IMR-90 (cell line): ENCODE results near the gene ERP44. TPM values are rescaled to one million over a fixed set of nuclear protein-coding genes. Genes with fewer than 3 reads are reported as not detected.

Experiments
- ATAC-seq: fragments of 200-7000 bp; cut with Tn5 transposase; 2 replicates; pipeline ENCODE4 v1.9.1; 2020; ENCODE audit warnings: low read depth, mild to moderate bottlenecking, moderate library complexity
- BruUV-seq: library from RNA; stranded (reverse); fragments of 400-500 nt; replicated peaks from 2 replicates; lab custom pipeline; 2021; lab: Mats Ljungman, UMichigan
- CTCF ChIA-PET: fragments of 300-600 bp; formaldehyde crosslinking; extraction: SDS; loops from one replicate; lab custom pipeline; 2021; ENCODE audit warnings: antibody characterized with exemption; lab: Yijun Ruan, JAX
- POLR2A ChIA-PET: fragments of 300-600 bp; sonication (Branson Sonifier 250); formaldehyde crosslinking; loops from one replicate; lab custom pipeline; 2022; ENCODE audit warnings: antibody characterized with exemption; ENCODE audit not compliant: unreplicated experiment; lab: Charles Lee
- DNase-seq: peaks from one replicate; pipeline ENCODE4 v3.0.0; 2013
- H2AFZ ChIP-seq: replicated peaks from 2 replicates; pipeline ENCODE3; 2013; ENCODE audit warnings: low read length, mild to moderate bottlenecking; ENCODE audit not compliant: poor library complexity
- H2AK5ac ChIP-seq: 2 replicates; pipeline ENCODE4 v1.6.1; 2013; ENCODE audit warnings: low read depth, low read length, inconsistent platforms
- H2AK9ac ChIP-seq: replicated peaks from 2 replicates; pipeline ENCODE3; 2013; ENCODE audit warnings: mild to moderate bottlenecking, low read depth, low read length, moderate library complexity; ENCODE audit not compliant: poor library complexity
- H2BK120ac ChIP-seq: 2 replicates; pipeline ENCODE4 v1.6.1; 2013; ENCODE audit warnings: low read depth, low read length, inconsistent platforms
- H2BK15ac ChIP-seq: 3 replicates; pipeline ENCODE4 v1.6.1; 2013; ENCODE audit warnings: low read depth, low read length, inconsistent platforms
- H2BK20ac ChIP-seq: 2 replicates; pipeline ENCODE4 v1.6.1; 2013; ENCODE audit warnings: low read depth, mild to moderate bottlenecking, inconsistent platforms, low read length, moderate library complexity
- H2BK5ac ChIP-seq: 2 replicates; pipeline ENCODE4 v1.6.1; 2013; ENCODE audit warnings: mild to moderate bottlenecking, low read depth, low read length, inconsistent platforms; ENCODE audit not compliant: poor library complexity, severe bottlenecking
- H3K14ac ChIP-seq: replicated peaks from 2 replicates; pipeline ENCODE4 v1.6.1; 2013; ENCODE audit warnings: low read depth, low read length, inconsistent platforms
- H3K18ac ChIP-seq: 2 replicates; pipeline ENCODE4 v1.6.1; 2013; ENCODE audit warnings: low read depth, low read length, control low read depth
- H3K23ac ChIP-seq: 2 replicates; pipeline ENCODE4 v1.6.1; 2013; ENCODE audit warnings: low read depth, low read length, inconsistent platforms
- H3K27ac ChIP-seq: 2 replicates; pipeline ENCODE4 v1.5.1; 2013; ENCODE audit warnings: mild to moderate bottlenecking, control low read depth, low read length; ENCODE audit not compliant: insufficient read depth
- H3K27me3 ChIP-seq: 2 replicates; pipeline ENCODE4 v1.6.1; 2013; ENCODE audit warnings: low read length; ENCODE audit not compliant: control insufficient read depth, insufficient read depth
- H3K36me3 ChIP-seq: 2 replicates; pipeline ENCODE4 v1.6.1; 2013; ENCODE audit warnings: low read length, mixed read lengths; ENCODE audit not compliant: control insufficient read depth, insufficient read depth
- H3K4ac ChIP-seq: 2 replicates; pipeline ENCODE4 v1.6.1; 2013; ENCODE audit warnings: low read depth, low read length, inconsistent platforms
- H3K4me1 ChIP-seq: 2 replicates; pipeline ENCODE4 v1.6.1; 2013; ENCODE audit warnings: low read length, mixed read lengths; ENCODE audit not compliant: control insufficient read depth, insufficient read depth
- H3K4me2 ChIP-seq: 2 replicates; pipeline ENCODE4 v1.6.1; 2013; ENCODE audit warnings: low read depth, mild to moderate bottlenecking, control low read depth, low read length, moderate library complexity
- H3K4me3 ChIP-seq: 2 replicates; pipeline ENCODE4 v1.5.1; 2013; ENCODE audit warnings: low read depth, mild to moderate bottlenecking, control low read depth, low read length, moderate library complexity; ENCODE audit not compliant: insufficient read depth
- H3K56ac ChIP-seq: 2 replicates; pipeline ENCODE4 v1.6.1; 2013; ENCODE audit warnings: low read length, inconsistent platforms; ENCODE audit not compliant: insufficient read depth; ENCODE audit errors: extremely low read depth
- H3K79me1 ChIP-seq, 2 experiments: 2 replicates each; pipeline ENCODE4 v1.6.1; 2013; ENCODE audit warnings: low read length in 2 of 2, inconsistent platforms in 1 of 2, low read depth in 1 of 2
- H3K9ac ChIP-seq: 2 replicates; pipeline ENCODE4 v1.6.1; 2013; ENCODE audit warnings: low read depth, low read length, control low read depth
- H3K9me1 ChIP-seq: 2 replicates; pipeline ENCODE4 v1.6.1; 2013; ENCODE audit warnings: low read length, inconsistent platforms; ENCODE audit not compliant: insufficient read depth
- H3K9me3 ChIP-seq: 2 replicates; pipeline ENCODE4 v1.6.1; 2013; ENCODE audit warnings: low read length; ENCODE audit not compliant: control insufficient read depth, insufficient read depth
- H4K20me1 ChIP-seq: 2 replicates; pipeline ENCODE4 v1.6.1; 2013; ENCODE audit warnings: low read length, inconsistent platforms; ENCODE audit not compliant: insufficient read depth
- H4K5ac ChIP-seq: 2 replicates; pipeline ENCODE4 v1.6.1; 2013; ENCODE audit warnings: mild to moderate bottlenecking, low read depth, low read length, control low read depth
- H4K8ac ChIP-seq, 2 experiments: 2 replicates each; pipeline ENCODE4 v1.6.1; 2013; ENCODE audit warnings: low read depth in 2 of 2, low read length in 2 of 2, control low read depth in 1 of 2, inconsistent platforms in 1 of 2
- H4K91ac ChIP-seq: 2 replicates; pipeline ENCODE4 v1.6.1; 2013; ENCODE audit warnings: low read depth, low read length, inconsistent platforms; ENCODE audit not compliant: insufficient read depth
- BHLHE40 ChIP-seq: fragments of 150-350 bp; IDR thresholded peaks from 2 replicates; pipeline ENCODE4 v1.6.1; 2016; ENCODE audit warnings: mild to moderate bottlenecking, low read depth, low read length
- CTCF ChIP-seq: conservative IDR thresholded peaks from 2 replicates; pipeline ENCODE4 v1.5.1; 2012; ENCODE audit warnings: mild to moderate bottlenecking, low read depth, low read length, improper control_type of control experiment
- ELK1 ChIP-seq: fragments of 150-350 bp; IDR thresholded peaks from 2 replicates; pipeline ENCODE4 v1.6.1; 2016; ENCODE audit warnings: low read depth, mild to moderate bottlenecking, low read length, moderate library complexity, borderline replicate concordance
- FOS ChIP-seq: fragments of 150-350 bp; IDR thresholded peaks from 2 replicates; pipeline ENCODE4 v1.6.1; 2016; ENCODE audit warnings: low read depth, low read length
- MAFK ChIP-seq: IDR thresholded peaks from 2 replicates; pipeline ENCODE4 v1.6.1; 2012; ENCODE audit warnings: low read depth, low read length, improper control_type of control experiment
- NFE2L2 ChIP-seq: fragments of 150-350 bp; IDR thresholded peaks from 2 replicates; pipeline ENCODE4 v1.6.1; 2016; ENCODE audit warnings: low read depth, mild to moderate bottlenecking, low read length
- RAD21 ChIP-seq: IDR thresholded peaks from 2 replicates; pipeline ENCODE4 v1.6.1; 2012; ENCODE audit warnings: low read length, improper control_type of control experiment
- RCOR1 ChIP-seq: IDR thresholded peaks from 2 replicates; pipeline ENCODE4 v1.6.1; 2012; ENCODE audit warnings: mild to moderate bottlenecking, low read length, improper control_type of control experiment; ENCODE audit not compliant: insufficient replicate concordance
- SMC3 ChIP-seq: fragments of 150-350 bp; IDR thresholded peaks from 2 replicates; pipeline ENCODE4 v1.6.1; 2016; ENCODE audit warnings: low read depth, mild to moderate bottlenecking, antibody characterized with exemption, low read length, moderate library complexity
- dilution Hi-C: fragments of 300-500 bp; cut with HindIII; formaldehyde crosslinking; loops from one replicate; pipeline ENCODE4 v1.14.3; 2018; ENCODE audit warnings: low sequenced_read_pairs; ENCODE audit not compliant: unreplicated experiment
- in situ Hi-C: fragments of 300-500 bp; cut with MboI; formaldehyde crosslinking; loops from 3 replicates; pipeline ENCODE4 v1.14.3; 2019; ENCODE audit warnings: low sequenced_read_pairs, inconsistent platforms, mixed read lengths
- intact Hi-C: fragments of 100-400 bp; cut with micrococcal nuclease; formaldehyde crosslinking; loops from 2 replicates; pipeline ENCODE4 v1.10.0; 2022
- polyA plus RNA-seq, 3 experiments: library from polyadenylated mRNA; depleted of rRNA; stranded (reverse); fragments of >200 nt; gene quantifications; 2 replicates each; pipeline ENCODE4 v1.2.3, GENCODE V29; 2012; ENCODE audit warnings: low replicate concordance in 1 of 3
- total RNA-seq: library from RNA; depleted of rRNA; stranded (reverse); fragments of >200 nt; gene quantifications from 2 replicates; pipeline ENCODE4 v1.2.3, GENCODE V29; 2012

ERP44 gene
- total and polyA plus RNA-seq, 2 of the 4 experiments (the other 2 are of a cell fraction), result 9.1 to 13.5 TPM

GRCh38 chr9:99948896-99949295 lies 149.9 kb downstream of the ERP44 start:
- no peaks in the 10 kb centered on the region for H3K9me3 ChIP-seq
- dilution Hi-C loops, result no loop called here
- no peak overlapping the region for H4K5ac ChIP-seq
- in situ Hi-C loops, result no loop called here
- ATAC-seq, result no peak
- H3K9me1 ChIP-seq, result no peaks in the 10 kb centered on the region
- H2BK15ac ChIP-seq, result no peak overlapping the region
- no peaks in the 10 kb centered on the region for H3K36me3 ChIP-seq
- H3K18ac ChIP-seq, result no peak overlapping the region
- H3K4me1 ChIP-seq, result 0 out of 2 replicates have a peak, but pooled peaks cover 1% of the 10 kb centered on the region
- H3K4ac ChIP-seq, result no peak overlapping the region
- H2BK20ac ChIP-seq, result no peak overlapping the region
- no peak overlapping the region for H3K4me3 ChIP-seq
- no peak for DNase-seq
- ChIA-PET POLR2A (no interaction called here), CTCF (interaction anchor here (1.1 kb wide), 1 partner anchor 31 kb away, joined by 3 read pairs; no protein-coding TSS in a partner anchor)
- no peak overlapping the region for H2BK120ac ChIP-seq
- H3K4me2 ChIP-seq, result no peak overlapping the region
- no peaks in the 10 kb centered on the region for H3K27me3 ChIP-seq
- no TSS peak for BruUV-seq
- no peak overlapping the region for H2AK9ac ChIP-seq
- no peaks in the 10 kb centered on the region for H4K20me1 ChIP-seq
- H3K27ac ChIP-seq, result no peak overlapping the region
- no peak overlapping the region for H2BK5ac ChIP-seq
- no peak for TF ChIP-seq RCOR1
- TF ChIP-seq BHLHE40, result no peak
- TF ChIP-seq NFE2L2, result no peak
- no peak for TF ChIP-seq MAFK
- no peak for TF ChIP-seq FOS
- no peak for TF ChIP-seq RAD21
- no peak for TF ChIP-seq SMC3
- no peak for TF ChIP-seq ELK1
- TF ChIP-seq CTCF, result no peak
- no peaks in the 10 kb centered on the region; a peak in 2 of 4 replicates for H3K79me1 ChIP-seq
- no peak overlapping the region for H4K8ac ChIP-seq
- H4K91ac ChIP-seq, result no peak overlapping the region
- no peak overlapping the region for H2AFZ ChIP-seq
- intact Hi-C loops, result no loop called here
- no peak overlapping the region for H3K56ac ChIP-seq
- no peak overlapping the region for H3K9ac ChIP-seq
- H2AK5ac ChIP-seq, result no peak overlapping the region
- no peak overlapping the region for H3K23ac ChIP-seq
- no peak overlapping the region; the same call in 1 of the 2 replicates for H3K14ac ChIP-seq
